Measurements from ENCODE around the gene DOK5.
"Not testable (repeated sequence)": the region's sequence is repeated elsewhere in the genome, so short reads cannot be mapped to it uniquely, and the experiment has no call there.

The DOK5 gene

DNA sequence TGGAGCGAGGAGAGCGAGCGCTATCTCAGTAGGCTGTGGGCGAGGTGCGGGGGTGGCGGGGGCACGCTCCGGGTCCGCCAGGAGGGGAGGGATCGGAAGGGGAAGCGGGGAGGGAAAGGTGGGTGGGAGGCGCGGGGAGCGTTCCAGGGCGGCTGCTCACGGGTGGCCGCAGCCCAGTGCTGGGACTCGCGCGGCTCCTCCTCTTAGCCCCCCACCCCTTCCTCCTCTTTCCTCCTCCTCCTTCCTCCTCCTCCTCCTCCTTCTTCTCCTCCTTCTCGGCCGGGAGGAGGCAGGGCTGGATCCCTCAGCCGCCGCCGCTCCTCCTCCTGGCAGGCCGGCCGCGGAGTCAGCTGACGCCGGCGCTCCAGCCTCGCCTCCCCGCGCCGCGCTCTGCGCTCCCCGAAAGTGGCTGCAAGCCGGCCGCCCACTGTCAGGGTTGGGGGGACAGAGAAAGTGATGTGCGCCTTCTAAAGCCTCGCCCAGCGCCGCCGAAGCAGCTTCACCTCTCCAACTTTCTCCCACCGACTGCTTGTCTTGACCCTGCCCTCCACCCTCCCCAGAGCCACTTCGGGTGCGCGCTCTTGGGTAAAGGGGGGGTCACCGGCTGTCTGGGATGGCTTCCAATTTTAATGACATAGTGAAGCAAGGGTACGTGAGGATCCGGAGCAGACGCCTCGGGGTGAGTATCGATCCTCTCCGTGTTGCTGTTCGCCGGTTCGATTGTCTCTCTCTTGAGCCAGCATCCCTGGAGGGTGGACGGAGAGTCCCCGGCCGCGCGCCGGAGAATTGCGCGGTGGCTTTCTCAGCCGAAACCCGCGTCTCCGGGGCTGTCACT, at the start of gene DOK5:
TSS of gene DOK5 (plus strand) at position 260 of the 835 bp plus-strand sequence. CDS start at position 614, 354 bp downstream.
- no peak for DNase-seq (ENCODE audit: low read depth)

DNA sequence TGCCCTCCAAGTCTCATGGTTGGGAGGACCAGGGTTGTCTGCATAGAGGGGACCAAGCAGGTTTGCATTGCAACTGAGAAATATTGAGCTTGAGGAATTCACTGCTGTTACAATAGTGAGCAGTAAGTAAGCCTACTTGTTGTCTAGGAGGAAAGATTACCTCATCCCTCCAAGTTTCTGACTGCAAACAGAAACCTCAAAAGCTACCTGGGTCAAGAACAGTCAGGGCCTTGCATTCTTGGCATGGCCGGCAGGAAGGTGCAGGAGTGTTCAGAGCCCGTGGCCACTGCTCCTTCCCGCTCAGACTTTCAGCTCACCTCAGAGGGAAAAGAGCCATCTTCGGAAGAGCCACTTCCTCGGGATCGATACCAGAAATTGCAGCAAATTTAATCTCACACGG, 46.0 kb upstream of the DOK5 start:
- DNase-seq (ENCODE audit: low read depth): no peak

DNA sequence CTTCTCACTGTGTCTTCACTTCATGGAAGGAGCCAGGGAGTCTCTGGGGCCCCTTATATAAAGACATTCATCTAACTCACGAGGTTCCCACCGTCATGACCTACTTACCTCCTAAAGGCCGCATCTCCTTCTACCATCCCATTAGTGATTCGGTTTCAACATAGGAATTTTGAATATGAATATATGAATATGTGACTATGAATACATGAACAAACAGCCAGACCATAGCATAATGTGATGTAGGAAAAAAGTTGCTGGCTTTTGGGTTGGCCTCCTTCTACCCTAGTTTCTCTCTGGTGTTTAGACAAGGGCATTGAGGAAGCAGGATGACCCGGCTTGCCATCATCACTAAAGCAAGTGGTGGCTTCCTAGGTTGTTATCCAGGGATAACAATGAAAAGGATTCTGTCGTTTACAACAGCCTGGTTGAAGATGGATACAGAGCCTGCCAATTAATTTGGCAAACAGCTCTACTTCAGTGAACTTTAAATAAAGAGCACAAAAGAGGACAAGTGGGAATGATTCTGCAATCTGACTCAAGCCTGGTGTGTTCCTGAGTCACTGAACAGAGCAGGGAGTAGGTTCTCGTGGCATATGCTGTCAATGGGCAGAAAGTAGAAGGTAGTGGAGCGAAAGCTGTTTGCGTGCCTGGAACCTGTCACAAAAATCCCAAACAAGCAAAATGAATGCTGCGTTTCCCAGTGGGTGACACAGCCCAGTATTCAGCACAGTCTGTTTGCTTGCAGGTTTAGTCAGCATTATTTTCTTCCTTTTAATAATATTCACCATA, 44.0 kb upstream of the DOK5 start:
- DNase-seq (ENCODE audit: low read depth): no peak

DNA sequence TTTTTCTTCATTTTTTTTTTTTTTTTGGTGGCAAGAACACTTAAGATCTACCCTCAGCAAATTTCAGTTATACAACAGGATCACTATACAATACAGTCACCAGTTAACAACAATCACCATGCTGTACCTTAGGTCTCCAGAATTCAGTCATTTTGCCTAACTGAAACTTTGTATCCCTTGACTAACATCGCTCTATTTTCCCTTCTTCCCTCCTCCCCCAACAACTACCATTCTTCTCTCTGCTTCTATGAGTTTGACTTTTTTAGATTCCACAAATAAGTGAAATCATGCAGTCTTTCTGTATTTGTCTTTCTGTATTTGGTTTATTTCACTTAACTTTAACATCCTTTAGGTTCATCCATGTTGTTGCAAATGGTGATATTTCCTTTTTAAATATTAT, 42.4 kb upstream of the DOK5 start:
- DNase-seq (ENCODE audit: low read depth): no peak

DNA sequence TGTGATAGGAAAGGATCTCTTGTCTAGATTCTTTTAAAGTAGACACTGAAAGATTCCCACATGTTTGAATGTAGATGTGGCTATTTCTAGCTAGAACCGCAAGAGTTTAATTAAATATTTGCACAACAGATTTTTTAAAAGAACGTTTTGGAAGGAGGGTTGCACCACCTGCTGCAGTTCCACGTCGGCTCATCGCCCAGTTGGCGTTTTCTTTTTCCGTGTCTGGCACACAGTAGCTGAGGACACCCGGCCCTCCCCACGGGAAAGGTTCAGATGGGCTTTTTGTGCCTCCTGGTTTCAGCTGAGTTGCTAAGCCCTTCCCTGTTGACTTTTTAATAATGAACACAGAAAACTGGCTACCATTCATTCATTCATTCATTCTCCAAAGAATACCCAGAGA, 41.8 kb upstream of the DOK5 start:
- DNase-seq (ENCODE audit: low read depth): no peak

DNA sequence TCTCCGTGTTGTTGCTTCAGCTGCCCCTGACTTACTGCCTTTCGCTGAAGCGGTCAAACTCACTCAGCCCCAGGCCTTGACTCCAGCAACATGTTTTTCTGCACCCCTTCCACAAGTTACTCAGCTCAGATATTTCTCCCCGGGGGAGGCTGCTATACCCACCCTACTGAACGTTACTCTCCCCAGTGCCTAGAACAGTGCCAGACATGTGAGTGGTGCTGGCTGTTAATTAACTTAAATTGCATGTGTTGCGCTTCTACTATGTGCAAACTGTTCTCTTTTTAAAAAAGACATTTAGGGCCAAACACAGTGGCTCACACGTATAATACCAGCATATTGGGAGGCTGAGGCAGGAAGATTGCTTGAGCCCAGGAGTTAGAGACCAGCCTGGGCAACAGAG, 41.2 kb upstream of the DOK5 start:
- DNase-seq (ENCODE audit: low read depth): no peak

DNA sequence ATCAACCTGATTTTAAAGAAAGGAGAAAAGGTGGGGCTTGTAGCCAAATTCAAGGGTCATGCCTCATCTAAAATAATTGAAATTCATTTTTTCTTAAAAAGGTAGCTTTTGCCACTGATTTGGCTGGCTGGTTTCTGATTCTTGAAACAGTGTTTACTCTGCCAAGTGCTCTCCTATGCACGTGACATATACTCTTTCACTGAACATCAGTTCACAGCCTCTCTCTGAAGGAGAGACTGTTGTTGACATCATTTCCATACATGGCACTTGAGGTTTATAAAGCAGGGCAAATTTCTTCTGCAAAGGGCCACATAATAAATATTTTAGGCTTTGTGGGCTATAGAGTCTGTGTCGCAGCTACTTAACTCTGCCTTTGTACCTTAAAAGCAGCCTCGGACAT, 40.4 kb upstream of the DOK5 start:
- DNase-seq (ENCODE audit: low read depth): no peak

DNA sequence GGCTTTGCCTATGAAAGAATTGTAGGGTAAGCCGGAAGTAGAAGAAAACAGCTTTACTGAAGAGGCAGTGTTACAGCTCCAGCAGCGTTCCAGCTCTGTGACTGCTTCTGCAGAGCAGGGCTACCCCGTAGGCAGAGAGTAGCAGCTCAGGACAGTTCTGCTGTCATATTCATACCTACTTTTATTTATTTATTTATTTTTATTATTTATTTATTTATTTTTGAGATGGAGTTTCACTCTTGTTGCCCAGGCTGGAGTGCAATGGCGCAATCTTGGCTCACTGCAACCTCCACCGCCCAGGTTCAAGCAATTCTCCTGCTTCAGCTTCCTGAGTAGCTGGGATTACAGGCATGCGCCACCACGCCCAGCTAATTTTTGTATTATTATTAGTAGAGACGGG, 39.0 kb upstream of the DOK5 start:
- not testable (repeated sequence) for DNase-seq (ENCODE audit: low read depth)

DNA sequence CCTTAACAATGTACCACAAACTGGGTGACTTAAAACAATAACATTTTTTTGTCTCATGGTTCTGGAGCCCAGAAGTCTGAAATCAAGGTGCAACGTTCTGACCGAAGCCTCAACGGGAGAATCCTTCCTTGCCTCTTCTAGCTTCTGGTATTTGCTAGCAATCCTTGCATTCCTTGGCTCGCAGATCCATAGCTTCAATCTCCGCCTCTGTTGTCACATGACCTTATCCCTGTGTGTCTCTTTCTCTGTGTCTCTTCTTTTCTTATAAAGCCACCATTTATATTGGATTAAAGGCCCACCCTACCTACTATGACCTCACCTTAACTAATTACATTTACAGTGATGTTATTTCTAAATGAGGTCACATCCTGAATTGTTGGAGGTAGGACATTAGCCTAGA, 37.2 kb upstream of the DOK5 start:
- no peak for DNase-seq (ENCODE audit: low read depth)

DNA sequence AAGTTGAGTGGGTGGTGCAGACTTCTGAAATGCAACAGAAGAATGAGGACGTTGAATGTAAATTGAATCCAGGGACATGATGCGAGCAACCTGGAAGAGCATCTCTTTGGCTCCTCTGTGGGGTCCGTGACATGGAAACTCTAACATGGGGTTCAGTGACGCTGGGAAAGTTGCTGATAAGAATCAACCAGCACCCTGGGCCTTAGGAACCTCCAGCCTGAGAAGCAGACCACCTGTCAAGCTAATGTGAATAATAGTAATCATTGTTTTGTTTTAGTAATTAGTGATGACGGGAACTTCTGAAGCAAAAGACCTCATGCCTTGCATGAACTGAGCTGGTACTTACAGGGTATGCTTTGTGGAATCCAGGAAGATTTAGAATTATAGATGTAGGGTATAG, 25.2 kb upstream of the DOK5 start:
- DNase-seq (ENCODE audit: low read depth): no peak

DNA sequence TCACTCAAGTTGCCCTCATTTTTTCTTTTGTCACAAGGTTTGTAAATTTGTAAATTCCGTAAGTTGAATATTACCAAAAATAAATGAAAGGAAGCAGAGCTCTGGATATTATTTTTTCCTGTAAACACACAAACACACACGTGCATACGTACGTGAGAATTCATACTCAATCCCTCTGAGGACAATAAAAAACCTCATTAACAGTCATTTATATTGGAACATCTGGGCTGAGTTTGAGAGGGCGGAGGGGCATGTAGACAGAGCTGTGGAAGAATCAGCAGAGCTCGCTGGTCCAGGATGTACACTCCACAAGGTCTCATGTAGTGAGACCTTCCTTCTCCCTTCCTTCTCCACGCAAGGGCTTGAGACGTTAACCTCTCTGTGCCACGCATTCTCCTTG, 24.2 kb upstream of the DOK5 start:
- no peak for DNase-seq (ENCODE audit: low read depth)

DNA sequence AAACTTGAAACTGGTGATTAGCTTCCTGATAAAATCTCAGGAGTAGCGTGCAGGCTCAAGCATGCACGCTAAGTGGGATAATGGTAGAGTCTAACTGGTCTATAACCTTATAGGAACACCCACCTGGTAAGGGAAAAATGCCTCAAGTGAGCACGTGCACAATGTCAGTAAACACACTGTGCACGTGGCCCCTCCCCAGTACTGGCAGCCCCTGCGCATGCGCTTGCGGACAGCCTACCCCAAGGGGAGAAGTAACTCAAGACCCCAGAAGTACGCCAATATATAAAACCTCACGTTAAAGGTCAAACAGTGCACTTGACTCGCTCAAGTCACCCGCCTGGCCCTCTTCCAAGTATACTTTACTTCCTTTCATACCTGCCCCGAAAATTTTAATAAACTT, 23.1 kb upstream of the DOK5 start:
- DNase-seq (ENCODE audit: low read depth): no peak

DNA sequence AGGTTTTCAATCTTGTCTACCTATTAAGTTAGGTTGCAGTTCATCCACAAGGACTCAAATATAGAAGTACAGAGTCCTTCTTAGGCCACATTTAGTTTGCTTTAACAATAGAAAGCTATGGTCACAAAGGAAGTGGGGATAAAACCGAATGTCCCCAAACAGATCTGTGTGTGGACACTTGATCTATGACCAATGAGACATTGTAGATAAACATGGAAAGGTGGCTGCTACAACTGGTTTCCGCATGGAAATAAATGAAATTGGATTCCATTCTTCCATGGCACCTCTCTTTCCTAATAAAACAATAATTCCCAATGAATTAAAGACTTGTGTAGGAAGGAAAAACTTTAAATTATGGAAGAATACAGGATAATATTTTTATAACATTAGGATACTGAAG, 20.4 kb upstream of the DOK5 start:
- no peak for DNase-seq (ENCODE audit: low read depth)

DNA sequence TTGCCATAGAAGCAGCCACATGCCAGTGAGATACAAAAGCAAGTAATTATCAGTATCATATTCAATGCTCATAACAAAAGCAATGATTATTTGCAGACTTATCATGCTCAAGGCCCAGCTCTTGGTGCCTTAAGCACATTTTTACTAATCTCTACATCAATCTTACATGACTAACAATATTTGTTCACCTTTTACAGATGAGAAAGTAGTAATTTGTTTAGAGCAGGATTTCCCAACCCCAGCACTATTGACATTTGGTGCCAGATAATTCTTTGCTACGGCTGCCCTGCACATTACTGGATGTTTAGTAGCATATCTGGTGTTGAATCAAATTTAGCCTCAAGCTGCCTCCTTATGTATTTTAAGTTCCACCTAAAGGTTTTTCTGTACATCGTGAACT, 19.0 kb upstream of the DOK5 start:
- DNase-seq (ENCODE audit: low read depth): no peak

DNA sequence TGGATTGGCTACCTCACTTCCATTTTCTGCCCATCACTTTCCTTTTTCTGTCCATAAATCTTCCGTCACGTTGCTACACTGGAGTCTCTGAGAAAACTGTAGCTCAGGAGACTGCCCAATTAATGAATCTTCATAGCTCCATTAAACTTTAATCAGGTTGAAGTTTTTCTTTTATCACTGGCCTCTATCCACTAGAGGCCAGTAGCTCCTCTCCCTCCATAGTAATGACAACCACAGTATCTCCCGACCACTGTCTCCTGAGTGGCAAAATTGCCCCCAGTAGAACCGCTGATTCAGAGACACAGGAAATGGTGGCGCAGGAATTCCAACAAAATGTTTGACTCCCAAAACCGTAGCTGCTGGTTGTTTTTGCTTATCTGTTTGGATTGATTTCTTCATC, 18.4 kb upstream of the DOK5 start:
- no peak for DNase-seq (ENCODE audit: low read depth)

DNA sequence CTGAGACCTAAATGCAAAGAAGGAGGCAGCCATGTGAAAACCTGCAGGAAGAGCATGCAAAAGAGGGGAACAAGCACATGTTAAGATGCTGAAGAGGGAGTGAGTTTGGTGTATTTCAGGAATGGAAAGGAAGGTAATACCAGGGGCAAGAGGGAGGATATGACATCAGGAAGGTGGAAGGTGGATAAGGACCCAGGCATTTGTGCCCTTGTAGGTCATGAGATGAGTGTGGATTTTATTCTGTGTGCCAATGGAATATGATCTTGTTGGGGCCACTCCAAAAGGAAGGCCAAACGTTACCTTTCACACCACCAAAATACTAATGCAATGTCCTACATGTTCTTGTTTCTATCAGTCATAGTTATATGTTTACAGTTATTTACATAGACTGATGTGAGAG, 17.2 kb upstream of the DOK5 start:
- DNase-seq (ENCODE audit: low read depth): no peak

DNA sequence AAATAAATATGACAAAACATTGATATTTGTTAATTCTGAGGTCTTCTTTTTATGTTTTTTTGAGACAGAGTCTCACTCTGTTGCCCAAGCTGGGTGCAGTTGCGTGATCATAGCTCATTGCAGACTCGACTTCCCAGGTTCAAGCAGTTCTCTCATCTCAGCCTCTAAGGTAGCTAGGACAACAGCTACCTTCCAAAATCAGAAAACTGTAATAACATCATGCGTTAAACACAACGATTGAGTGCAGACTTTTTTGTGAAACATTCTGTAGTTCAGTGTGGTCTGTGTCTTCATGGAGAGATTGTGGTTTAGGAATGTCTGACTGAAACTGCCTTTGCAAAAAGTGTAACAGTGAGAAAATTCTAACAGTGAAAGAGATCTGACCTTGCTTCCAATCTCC, 16.1 kb upstream of the DOK5 start:
- no peak for DNase-seq (ENCODE audit: low read depth)

DNA sequence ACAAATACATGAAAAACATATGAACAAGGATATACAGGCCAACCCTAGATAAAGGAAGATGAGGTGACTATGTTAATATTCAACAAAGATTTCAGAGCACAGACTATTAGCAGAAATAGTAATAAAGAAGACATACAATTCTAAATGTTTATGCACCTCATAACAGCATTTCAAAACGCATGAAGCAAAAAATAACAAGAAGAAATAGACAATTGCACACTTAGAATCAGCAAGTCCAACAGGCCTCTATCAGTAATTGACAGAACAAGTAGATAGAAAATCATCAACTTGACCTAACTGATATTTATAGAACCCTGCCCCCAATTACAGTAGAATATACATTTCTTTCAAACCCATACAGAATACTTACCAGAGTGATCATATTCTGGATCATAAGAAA, 11.4 kb upstream of the DOK5 start:
- DNase-seq (ENCODE audit: low read depth): no peak

DNA sequence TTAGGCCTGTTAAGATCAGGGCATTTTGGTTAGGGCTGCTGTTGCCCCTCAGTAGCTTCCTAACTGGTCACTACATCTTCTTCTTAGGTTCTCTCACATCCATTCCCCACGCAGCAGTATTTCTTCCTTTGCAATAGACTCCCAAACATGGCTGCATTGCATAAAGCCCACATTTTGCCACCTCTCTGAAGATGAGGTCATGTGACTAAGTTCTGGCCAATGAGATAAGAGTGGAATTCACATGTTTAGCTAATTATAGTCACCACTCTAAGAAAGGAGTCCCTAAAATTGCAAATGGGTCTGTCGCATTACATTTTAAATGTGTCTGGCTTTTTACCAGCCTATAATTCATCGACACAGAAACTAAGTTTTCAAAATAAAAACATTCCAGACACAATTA, 9.3 kb upstream of the DOK5 start:
- DNase-seq (ENCODE audit: low read depth): no peak

DNA sequence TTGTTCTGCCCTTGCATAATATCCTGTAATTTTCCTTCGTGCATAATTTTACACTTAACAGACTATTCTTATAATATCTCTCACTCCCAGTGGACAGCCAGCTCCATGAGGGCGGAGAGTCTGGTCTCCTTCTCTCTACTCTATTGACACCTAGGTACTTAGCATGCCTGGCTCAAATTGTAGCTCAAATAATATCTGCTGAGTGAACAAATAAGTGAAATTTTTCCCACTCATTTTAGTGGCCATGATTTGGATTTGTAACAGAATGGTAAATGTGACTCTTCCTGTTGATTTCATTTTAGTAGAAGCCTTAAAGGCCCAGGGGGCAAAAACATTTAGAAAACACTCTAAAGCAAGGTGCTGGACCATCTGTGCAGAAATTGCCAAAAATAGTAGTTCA, 7.8 kb upstream of the DOK5 start:
- no peak for DNase-seq (ENCODE audit: low read depth)

DNA sequence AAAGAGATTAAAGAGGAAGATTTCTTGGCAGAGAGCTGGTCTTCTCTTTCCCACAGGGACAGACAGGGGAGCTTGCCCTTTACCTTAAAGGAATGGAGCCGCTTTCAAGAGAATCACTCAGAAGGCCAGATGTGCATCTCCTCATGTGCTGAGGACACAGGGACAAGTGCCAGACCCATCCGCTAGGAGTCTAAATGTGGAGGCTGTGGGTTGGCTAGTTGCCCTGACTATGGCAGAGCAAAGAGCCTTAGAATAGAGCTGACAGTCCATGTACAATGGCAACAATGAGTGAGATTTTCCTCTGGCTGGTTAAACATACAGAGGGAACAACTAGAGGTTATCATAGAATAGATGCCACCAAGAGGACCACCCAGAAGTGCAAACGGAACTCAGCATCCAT, 7.3 kb upstream of the DOK5 start:
- no peak for DNase-seq (ENCODE audit: low read depth)

DNA sequence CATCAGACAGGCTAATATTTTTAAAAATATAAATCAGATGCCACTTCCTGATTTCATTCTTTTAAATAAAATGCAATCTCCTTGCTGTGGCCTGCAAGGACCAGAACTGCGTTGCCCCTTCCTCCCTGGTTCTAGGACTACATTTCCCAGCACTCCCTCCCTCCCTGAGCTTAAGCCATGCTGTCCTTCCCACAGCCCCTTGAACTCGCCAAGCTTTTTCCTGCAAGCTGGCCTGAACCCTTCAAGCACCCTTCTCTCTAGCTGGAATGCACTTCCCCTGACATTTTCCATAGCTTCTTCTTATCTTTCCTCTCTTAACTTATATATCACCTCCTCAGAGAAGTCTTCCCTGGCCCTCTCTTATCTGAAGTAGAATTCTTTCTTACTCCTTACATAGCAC, 6.1 kb upstream of the DOK5 start:
- DNase-seq (ENCODE audit: low read depth): no peak

DNA sequence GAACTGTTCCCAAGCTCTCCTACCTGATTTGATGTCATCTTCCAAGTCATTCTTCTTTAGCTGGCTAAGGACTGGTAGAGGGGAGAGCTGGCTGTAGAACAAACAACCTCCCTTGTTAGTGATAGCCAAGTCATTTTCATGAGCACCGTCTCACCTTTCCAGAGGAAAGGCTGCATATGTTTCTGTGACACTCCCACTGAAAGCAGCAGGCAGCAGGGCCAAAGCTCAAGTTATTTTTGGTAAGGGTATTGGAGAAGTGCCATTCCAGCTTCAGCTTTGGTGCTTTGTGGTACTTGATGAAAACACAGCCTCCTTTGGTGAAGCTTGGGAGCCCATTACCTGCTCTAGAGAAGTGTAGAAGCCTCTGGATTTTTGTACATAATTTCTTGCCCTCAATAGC, 5.4 kb upstream of the DOK5 start:
- no peak for DNase-seq (ENCODE audit: low read depth)

DNA sequence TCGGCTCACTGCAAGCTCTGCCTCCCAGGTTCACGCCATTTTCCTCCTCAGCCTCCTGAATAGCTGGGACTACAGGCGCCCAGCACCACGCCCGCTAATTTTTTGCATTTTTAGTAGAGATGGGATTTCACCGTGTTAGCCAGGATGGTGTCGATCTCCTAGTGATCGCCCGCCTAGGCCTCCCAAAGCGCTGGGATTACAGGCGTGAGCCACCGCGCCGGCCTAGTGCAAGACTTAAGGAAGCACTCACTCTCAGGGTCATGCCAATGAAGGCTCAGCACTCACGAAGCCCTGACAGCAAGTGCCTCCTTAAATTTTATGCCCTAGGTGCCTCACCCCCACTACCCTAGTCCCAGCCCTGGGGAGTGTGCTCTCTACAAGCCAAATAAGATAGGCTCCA, 4.7 kb upstream of the DOK5 start:
- no peak for DNase-seq (ENCODE audit: low read depth)
